ENCODE measurements around the gene XRCC4. TPM values are rescaled to one million over a fixed set of nuclear protein-coding genes. Genes with fewer than 3 reads are reported as not detected.

The XRCC4 gene
- total RNA-seq, 4 donors from 2014 or later, result 6.1 to 7.4 (median 7.0) TPM

- DNase-seq (ENCODE audit: low spot score), result no peak
- TF ChIP-seq, protein P1, sequence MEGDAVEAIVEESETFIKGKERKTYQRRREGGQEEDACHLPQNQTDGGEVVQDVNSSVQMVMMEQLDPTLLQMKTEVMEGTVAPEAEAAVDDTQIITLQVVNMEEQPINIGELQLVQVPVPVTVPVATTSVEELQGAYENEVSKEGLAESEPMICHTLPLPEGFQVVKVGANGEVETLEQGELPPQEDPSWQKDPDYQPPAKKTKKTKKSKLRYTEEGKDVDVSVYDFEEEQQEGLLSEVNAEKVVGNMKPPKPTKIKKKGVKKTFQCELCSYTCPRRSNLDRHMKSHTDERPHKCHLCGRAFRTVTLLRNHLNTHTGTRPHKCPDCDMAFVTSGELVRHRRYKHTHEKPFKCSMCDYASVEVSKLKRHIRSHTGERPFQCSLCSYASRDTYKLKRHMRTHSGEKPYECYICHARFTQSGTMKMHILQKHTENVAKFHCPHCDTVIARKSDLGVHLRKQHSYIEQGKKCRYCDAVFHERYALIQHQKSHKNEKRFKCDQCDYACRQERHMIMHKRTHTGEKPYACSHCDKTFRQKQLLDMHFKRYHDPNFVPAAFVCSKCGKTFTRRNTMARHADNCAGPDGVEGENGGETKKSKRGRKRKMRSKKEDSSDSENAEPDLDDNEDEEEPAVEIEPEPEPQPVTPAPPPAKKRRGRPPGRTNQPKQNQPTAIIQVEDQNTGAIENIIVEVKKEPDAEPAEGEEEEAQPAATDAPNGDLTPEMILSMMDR (IDR thresholded peaks at IDR 0.05), result no peak
- ATAC-seq (ENCODE audit: low FRiP score), result no peak
These were observed 38.5 kb downstream of the XRCC4 start for GRCh38 chr5:83115816-83116215.

GRCh38 chr5:83118471-83118870 lies 41.1 kb downstream of the XRCC4 start:
- no peak for DNase-seq (ENCODE audit: low spot score)
- TF ChIP-seq, protein P1 (IDR thresholded peaks at IDR 0.05), result no peak
- ATAC-seq (ENCODE audit: low FRiP score), result no peak

DNA sequence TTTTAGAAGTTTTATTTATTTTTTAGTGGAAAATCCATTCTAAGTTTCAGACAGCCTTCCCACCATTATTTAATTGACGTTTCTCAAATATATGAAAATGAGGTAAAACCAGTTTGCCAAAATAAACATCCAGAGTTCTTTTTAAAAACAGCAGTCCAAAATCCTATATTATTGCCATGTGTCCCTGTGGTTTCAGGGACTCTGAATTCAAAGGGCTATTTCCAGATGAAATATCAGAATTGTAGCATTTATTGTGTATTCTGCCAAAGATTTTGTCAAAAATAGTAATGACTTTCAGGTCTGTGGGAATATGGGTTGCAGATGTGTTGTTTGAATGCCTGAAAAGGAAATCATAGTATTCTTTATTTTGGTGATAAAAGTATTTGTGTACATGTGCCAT lies 41.6 kb downstream of the XRCC4 start:
- TF ChIP-seq, protein P1 (IDR thresholded peaks at IDR 0.05), result no peak
- DNase-seq (ENCODE audit: low spot score), result no peak
- no peak for ATAC-seq (ENCODE audit: low FRiP score)

DNA sequence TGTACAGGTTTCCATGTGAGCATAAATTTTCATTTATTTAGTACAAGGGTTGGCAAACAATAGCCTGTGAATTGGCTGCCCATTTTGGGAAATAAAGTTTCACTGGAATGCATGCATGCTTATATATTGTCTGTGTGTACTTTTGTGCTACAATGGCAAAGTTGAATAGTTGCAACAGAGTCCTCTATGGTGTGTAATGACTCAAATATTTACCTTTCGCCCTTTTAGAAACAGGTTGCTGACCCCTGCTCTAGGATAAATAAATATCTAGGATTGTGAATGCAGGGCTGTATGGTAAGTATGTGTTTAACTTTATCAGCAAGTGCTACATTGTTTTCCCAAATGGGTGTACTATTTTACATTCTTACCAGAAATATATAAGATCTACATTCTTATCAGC lies 47.2 kb downstream of the XRCC4 start:
- DNase-seq (ENCODE audit: low spot score), result no peak
- TF ChIP-seq, protein P1 (IDR thresholded peaks at IDR 0.05), result no peak
- ATAC-seq (ENCODE audit: low FRiP score), result no peak

DNA sequence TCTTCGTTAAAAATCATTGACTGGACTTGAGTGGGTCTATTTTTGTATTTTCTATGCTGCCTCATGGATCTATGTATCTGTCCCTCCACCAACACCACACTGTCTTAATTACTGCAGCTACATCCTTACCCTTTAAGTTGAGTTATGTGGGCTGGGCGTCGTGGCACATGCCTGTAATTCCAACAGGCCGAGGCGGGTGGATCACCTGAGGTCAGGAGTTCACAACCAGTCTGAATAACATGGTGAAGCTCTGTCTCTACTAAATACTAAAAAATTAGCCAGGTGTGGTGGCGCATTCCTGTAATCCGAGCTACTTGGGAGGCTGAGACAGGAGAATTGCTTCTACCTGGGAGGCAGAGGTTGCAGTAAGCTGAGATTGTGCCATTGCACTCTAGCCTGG lies 48.2 kb downstream of the XRCC4 start:
- no peak for ATAC-seq (ENCODE audit: low FRiP score)
- TF ChIP-seq, protein P1 (IDR thresholded peaks at IDR 0.05), result no peak
- DNase-seq (ENCODE audit: low spot score), result no peak

- ATAC-seq (ENCODE audit: low FRiP score), result no peak
- DNase-seq (ENCODE audit: low spot score), result no peak
- TF ChIP-seq, protein P1 (IDR thresholded peaks at IDR 0.05), result no peak
These were observed 49.2 kb downstream of the XRCC4 start for GRCh38 chr5:83126501-83126900.

- DNase-seq (ENCODE audit: low spot score) (no peak), ATAC-seq (ENCODE audit: low FRiP score) (no peak)
- TF ChIP-seq, protein P1 (IDR thresholded peaks at IDR 0.05), result no peak
These were observed 56.5 kb downstream of the XRCC4 start for GRCh38 chr5:83133797-83134196.
